H1 (cell line): ENCODE results near the gene SBK2. TPM values are rescaled to one million over a fixed set of nuclear protein-coding genes. Genes with fewer than 3 reads are reported as not detected.
"Not testable (repeated sequence)": the region's sequence is repeated elsewhere in the genome, so short reads cannot be mapped to it uniquely, and the experiment has no call there.

ENCODE experiments used
- CTCF ChIA-PET: fragments of 300-600 bp; sonication (Branson Sonifier 250); formaldehyde crosslinking; loops from one replicate; lab custom pipeline; 2021; ENCODE audit not compliant: partially characterized antibody; lab: Charles Lee
- POLR2A ChIA-PET: fragments of 300-600 bp; sonication (Branson Sonifier 250); formaldehyde crosslinking; loops from one replicate; lab custom pipeline; 2021; ENCODE audit warnings: inconsistent platforms; ENCODE audit not compliant: partially characterized antibody; lab: Charles Lee
- DNase-seq, 2 experiments: peaks; one replicate each; pipeline versions ENCODE4 v3.0.0 to v3.0.0-alpha.2; 2010 to 2022; ENCODE audit warnings: low spot score in 2 of 2, low read depth in 1 of 2, mixed read lengths in 1 of 2
- FAIRE-seq: peaks from 2 replicates; lab custom pipeline; 2011; peaks lifted over from hg19 to GRCh38; lab: Jason Lieb, UNC
- H2AFZ ChIP-seq: 2 replicates; pipeline ENCODE4 v1.8.1; 2012; ENCODE audit warnings: low read length, inconsistent platforms
- H2AK5ac ChIP-seq: 2 replicates; pipeline ENCODE4 v1.6.1; 2013; ENCODE audit warnings: low read depth, low read length
- H2BK120ac ChIP-seq: replicated peaks from 2 replicates; pipeline ENCODE3; 2013; ENCODE audit warnings: low read depth, low read length, inconsistent platforms
- H2BK12ac ChIP-seq: 2 replicates; pipeline ENCODE4 v1.6.1; 2013; ENCODE audit warnings: low read depth, low read length
- H2BK15ac ChIP-seq: 2 replicates; pipeline ENCODE4 v1.6.1; 2013; ENCODE audit warnings: low read length
- H2BK20ac ChIP-seq: 2 replicates; pipeline ENCODE4 v1.6.1; 2013; ENCODE audit warnings: low read length
- H2BK5ac ChIP-seq: 2 replicates; pipeline ENCODE4 v1.6.1; 2013; ENCODE audit warnings: low read depth, low read length
- H3K14ac ChIP-seq: 2 replicates; pipeline ENCODE4 v1.6.1; 2013; ENCODE audit warnings: inconsistent platforms; ENCODE audit not compliant: insufficient read length
- H3K18ac ChIP-seq: 2 replicates; pipeline ENCODE4 v1.6.1; 2013; ENCODE audit warnings: low read length; ENCODE audit errors: extremely low read depth
- H3K23ac ChIP-seq: 2 replicates; pipeline ENCODE4 v1.6.1; 2013; ENCODE audit warnings: inconsistent platforms; ENCODE audit not compliant: insufficient read length
- H3K23me2 ChIP-seq: 2 replicates; pipeline ENCODE4 v1.6.1; 2013; ENCODE audit warnings: low read depth, low read length
- H3K27ac ChIP-seq: 2 replicates; pipeline ENCODE4 v1.6.1; 2011; ENCODE audit warnings: low read depth, low read length, inconsistent platforms
- H3K27me3 ChIP-seq, 4 experiments: replicated peaks in 1 of 4; 1 replicate in 1 of 4; 2 replicates in 3 of 4; pipeline versions ENCODE4 v1.6.1 to v1.8.1; 2011 to 2013; ENCODE audit warnings: low read length in 3 of 4, mild to moderate bottlenecking in 3 of 4, inconsistent platforms in 2 of 4, mixed read lengths in 2 of 4, moderate library complexity in 1 of 4; ENCODE audit not compliant: control insufficient read depth in 3 of 4, insufficient read depth in 3 of 4; ENCODE audit errors: extremely low read depth in 1 of 4
- H3K36me3 ChIP-seq, 4 experiments: 2 replicates each; pipeline versions ENCODE4 v1.6.1 to v1.8.1; 2011 to 2013; ENCODE audit warnings: mild to moderate bottlenecking in 4 of 4, low read length in 3 of 4, moderate library complexity in 2 of 4, control low read depth in 1 of 4, inconsistent platforms in 1 of 4; ENCODE audit not compliant: insufficient read depth in 4 of 4, control insufficient read depth in 2 of 4
- H3K4ac ChIP-seq: replicated peaks from 2 replicates; pipeline ENCODE3; 2013; ENCODE audit warnings: low read length, low read depth, mixed read lengths, inconsistent platforms; ENCODE audit not compliant: insufficient read length
- H3K4me1 ChIP-seq, 4 experiments: replicated peaks in 1 of 4; 1 replicate in 1 of 4; 2 replicates in 3 of 4; pipeline versions ENCODE4 v1.6.1 to v1.8.1; 2011 to 2013; ENCODE audit warnings: low read length in 3 of 4, inconsistent platforms in 2 of 4, mixed read lengths in 1 of 4; ENCODE audit not compliant: insufficient read depth in 4 of 4, control insufficient read depth in 3 of 4
- H3K4me2 ChIP-seq, 2 experiments: 2 replicates each; pipeline versions ENCODE4 v1.6.1 to v1.8.1; 2011 to 2013; ENCODE audit warnings: low read depth in 2 of 2, low read length in 2 of 2, control low read depth in 1 of 2, inconsistent platforms in 1 of 2, mild to moderate bottlenecking in 1 of 2; ENCODE audit not compliant: insufficient read depth in 1 of 2
- H3K4me3 ChIP-seq, 4 experiments: fragments of 200-600, 300-600 bp in 1 of 4; sonication (generic), shearing (Covaris generic), sonication (Bioruptor Twin) in 1 of 4; 2 replicates each; pipeline versions ENCODE4 v1.5.1 to v1.8.1; 2011 to 2016; ENCODE audit warnings: low read length in 4 of 4, low read depth in 3 of 4, control low read depth in 2 of 4, inconsistent platforms in 2 of 4, mild to moderate bottlenecking in 2 of 4, mixed read lengths in 1 of 4, moderate library complexity in 1 of 4; ENCODE audit not compliant: insufficient read depth in 2 of 4; ENCODE audit errors: extremely low read depth in 1 of 4
- H3K56ac ChIP-seq: replicated peaks from 2 replicates; pipeline ENCODE3; 2013; ENCODE audit warnings: low read depth, mild to moderate bottlenecking, mixed read lengths, low read length, inconsistent platforms; ENCODE audit not compliant: insufficient read length
- H3K79me1 ChIP-seq: 2 replicates; pipeline ENCODE4 v1.6.1; 2013; ENCODE audit warnings: low read depth, low read length, control low read depth
- H3K79me2 ChIP-seq, 2 experiments: 2 replicates each; pipeline versions ENCODE4 v1.6.1 to v1.8.1; 2012 to 2013; ENCODE audit warnings: low read length in 2 of 2, mild to moderate bottlenecking in 2 of 2, inconsistent platforms in 1 of 2; ENCODE audit not compliant: insufficient read depth in 2 of 2, control insufficient read depth in 1 of 2
- H3K9ac ChIP-seq, 4 experiments: replicated peaks in 1 of 4; 1 replicate in 1 of 4; 2 replicates in 3 of 4; pipeline versions ENCODE4 v1.6.1 to v1.8.1; 2011 to 2013; ENCODE audit warnings: low read depth in 3 of 4, low read length in 3 of 4, control low read depth in 2 of 4, mild to moderate bottlenecking in 2 of 4, moderate library complexity in 2 of 4, inconsistent platforms in 1 of 4; ENCODE audit errors: extremely low read depth in 1 of 4
- H3K9me3 ChIP-seq, 2 experiments: 2 replicates each; pipeline versions ENCODE4 v1.6.1 to v1.8.1; 2012 to 2013; ENCODE audit warnings: mild to moderate bottlenecking in 2 of 2, moderate library complexity in 2 of 2, control low read depth in 1 of 2, inconsistent platforms in 1 of 2, low read depth in 1 of 2, low read length in 1 of 2, mixed read lengths in 1 of 2; ENCODE audit not compliant: insufficient read depth in 2 of 2
- H4K20me1 ChIP-seq, 2 experiments: replicated peaks in 1 of 2; 2 replicates each; pipeline versions ENCODE3 to v1.8.1; 2011 to 2013; ENCODE audit warnings: inconsistent platforms in 2 of 2, low read length in 2 of 2, mild to moderate bottlenecking in 1 of 2; ENCODE audit not compliant: insufficient read depth in 2 of 2, control insufficient read depth in 1 of 2
- H4K5ac ChIP-seq: 2 replicates; pipeline ENCODE4 v1.6.1; 2013; ENCODE audit warnings: low read length, low read depth, mixed read lengths, inconsistent platforms; ENCODE audit not compliant: insufficient read length
- H4K8ac ChIP-seq: 2 replicates; pipeline ENCODE4 v1.8.0; 2013; ENCODE audit warnings: mild to moderate bottlenecking, moderate library complexity, low read length, inconsistent platforms; ENCODE audit not compliant: insufficient read depth; ENCODE audit errors: extremely low read depth
- H4K91ac ChIP-seq: replicated peaks from 2 replicates; pipeline ENCODE3; 2013; ENCODE audit warnings: low read length, mixed read lengths, inconsistent platforms; ENCODE audit not compliant: insufficient read length
- BACH1 ChIP-seq: IDR thresholded peaks from 2 replicates; pipeline ENCODE4 v1.6.1; 2012; ENCODE audit warnings: low read length, improper control_type of control experiment
- JUND ChIP-seq: IDR thresholded peaks from 2 replicates; pipeline ENCODE4 v1.6.1; 2011; ENCODE audit warnings: mild to moderate bottlenecking, improper control_type of control experiment, low read length
- KDM4A ChIP-seq: IDR thresholded peaks from one replicate; pipeline ENCODE4 v1.7.1; 2012; ENCODE audit warnings: low read depth, mild to moderate bottlenecking, moderate library complexity, low read length, inconsistent platforms; ENCODE audit not compliant: severe bottlenecking
- NRF1 ChIP-seq: IDR thresholded peaks from 2 replicates; pipeline ENCODE4 v1.6.1; 2011; ENCODE audit warnings: mild to moderate bottlenecking, low read depth, low read length, improper control_type of control experiment
- PHF8 ChIP-seq: fragments of 200-600 bp; sonication (generic); conservative IDR thresholded peaks from 2 replicates; pipeline ENCODE4 v1.7.1; 2012; ENCODE audit warnings: low read depth, mild to moderate bottlenecking, inconsistent platforms, low read length, moderate library complexity
- ZNF274 ChIP-seq: IDR thresholded peaks from 2 replicates; pipeline ENCODE4 v1.7.0; 2012; ENCODE audit warnings: low read length, borderline replicate concordance; ENCODE audit errors: extremely low read depth
- whole genome bisulfite sequencing, 2 experiments: shearing (Covaris generic) in 1 of 2; methylation state at CpG; one replicate each; pipeline versions ENCODE4 v1.1.6 to v1.1.7; 2013 to 2015; ENCODE audit warnings: low lambda C conversion rate in 2 of 2, mixed read lengths in 2 of 2, inconsistent platforms in 1 of 2, low coverage in 1 of 2, missing lambda C conversion rate in 1 of 2; ENCODE audit not compliant: insufficient replicate concordance in 2 of 2, insufficient coverage in 1 of 2, insufficient read length in 1 of 2; ENCODE audit errors: extremely low coverage in 1 of 2, missing lambda C conversion rate in 1 of 2; 5-methylcytosine and 5-hydroxymethylcytosine counted together
- polyA plus RNA-seq, 7 experiments: library from polyadenylated mRNA; depleted of rRNA in 3 of 7; stranded (reverse) in 5 of 7; unstranded in 2 of 7; fragments of >200 nt in 5 of 7; fragments of 200-250 nt in 2 of 7; gene quantifications; 1 replicate in 5 of 7; 2 replicates in 1 of 7; 4 replicates in 1 of 7; pipeline versions ENCODE4 v1.2.1 to v1.2.3, GENCODE V29; 2011 to 2013; ENCODE audit warnings: missing spikeins in 2 of 7, mixed read lengths in 2 of 7
- total RNA-seq: library from RNA; stranded (reverse); fragmentation: NEBNext Ultra II Directional; extraction: Animal tissue kit (Norgen Biotek cat#: 25700); gene quantifications from 2 replicates; pipeline ENCODE4 v1.2.1, GENCODE V29; 2021
- TF ChIP-seq, protein P1 (sequence below): IDR thresholded peaks from 2 replicates; pipeline ENCODE4 v1.6.1; 2012; ENCODE audit warnings: inconsistent platforms

Gene SBK2
- total and polyA plus RNA-seq, 2 of the 8 experiments (the other 6 are each of a cell fraction or from before 2014, with no cell fraction given), result 3.2 to 4.1 TPM

DNA sequence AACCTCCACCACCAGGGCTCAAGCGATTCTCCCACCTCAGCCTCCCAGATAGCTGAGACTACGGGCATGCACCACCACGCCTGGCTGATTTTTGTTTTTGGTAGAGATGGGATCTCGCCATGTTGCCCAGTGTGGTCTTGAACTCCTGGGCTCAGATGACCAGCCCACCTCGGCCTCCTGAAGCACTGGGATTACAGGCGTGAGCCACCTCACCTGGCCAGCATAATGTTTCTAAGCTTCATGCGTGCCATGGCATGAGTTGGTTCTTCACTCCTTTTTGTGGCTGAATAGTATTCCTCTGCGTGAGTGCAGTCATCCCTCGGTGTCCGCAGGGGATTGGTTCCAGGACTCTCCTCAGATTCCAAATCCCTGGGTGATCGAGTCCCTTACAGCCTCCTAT is 47.9 kb upstream of the SBK2 start (continued):
- TF ChIP-seq, protein P1, sequence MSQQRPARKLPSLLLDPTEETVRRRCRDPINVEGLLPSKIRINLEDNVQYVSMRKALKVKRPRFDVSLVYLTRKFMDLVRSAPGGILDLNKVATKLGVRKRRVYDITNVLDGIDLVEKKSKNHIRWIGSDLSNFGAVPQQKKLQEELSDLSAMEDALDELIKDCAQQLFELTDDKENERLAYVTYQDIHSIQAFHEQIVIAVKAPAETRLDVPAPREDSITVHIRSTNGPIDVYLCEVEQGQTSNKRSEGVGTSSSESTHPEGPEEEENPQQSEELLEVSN, result no peak
- no peak for TF ChIP-seq PHF8
- TF ChIP-seq BACH1, result no peak
- TF ChIP-seq KDM4A, result no peak
- no peak for TF ChIP-seq NRF1
- no peak for TF ChIP-seq ZNF274
- no peak for TF ChIP-seq JUND

GRCh38 chr19:55583897-55584296 is 47.0 kb upstream of the SBK2 start:
- H4K5ac ChIP-seq, H3K56ac ChIP-seq, H2BK12ac ChIP-seq, H3K18ac ChIP-seq, H3K79me2 ChIP-seq, H3K4ac ChIP-seq, H3K9ac ChIP-seq, H4K20me1 ChIP-seq, H3K36me3 ChIP-seq, H4K91ac ChIP-seq, H2BK120ac ChIP-seq, H3K79me1 ChIP-seq, H3K27ac ChIP-seq, H2BK20ac ChIP-seq, H3K4me3 ChIP-seq, H3K4me1 ChIP-seq, H2BK5ac ChIP-seq, H3K27me3 ChIP-seq, H2AK5ac ChIP-seq, H2AFZ ChIP-seq, FAIRE-seq, H3K9me3 ChIP-seq, H3K23ac ChIP-seq, DNase-seq, H3K4me2 ChIP-seq, H3K14ac ChIP-seq, H2BK15ac ChIP-seq, H4K8ac ChIP-seq: not testable (repeated sequence)
- 88% methylated on average over 7 of the region's 8 CpGs; no CpG with 5 or more reads in 1 of the 2 experiments for WGBS, 2 experiments
- H3K23me2 ChIP-seq, result peaks cover 17% of the 10 kb centered on the region
- CTCF ChIA-PET, result interaction anchor here (1.0 to 2.3 kb wide), 2 partner anchors 17 to 48 kb away, joined by 3 to 8 read pairs; no protein-coding TSS in a partner anchor
- POLR2A ChIA-PET, result interaction anchor here (0.5 to 1.7 kb wide), 6 partner anchors 15 to 194 kb away, joined by 3 to 8 read pairs (median 4); partner anchors contain the start of genes FIZ1 and UBE2S
